ENCODE measurements around the gene ALOX5AP. TPM values are rescaled to one million over a fixed set of nuclear protein-coding genes. Genes with fewer than 3 reads are reported as not detected.

ALOX5AP gene
- total RNA-seq, 3 donors from 2014 or later, result 5.1 to 13.8 (median 11.8) TPM

DNA sequence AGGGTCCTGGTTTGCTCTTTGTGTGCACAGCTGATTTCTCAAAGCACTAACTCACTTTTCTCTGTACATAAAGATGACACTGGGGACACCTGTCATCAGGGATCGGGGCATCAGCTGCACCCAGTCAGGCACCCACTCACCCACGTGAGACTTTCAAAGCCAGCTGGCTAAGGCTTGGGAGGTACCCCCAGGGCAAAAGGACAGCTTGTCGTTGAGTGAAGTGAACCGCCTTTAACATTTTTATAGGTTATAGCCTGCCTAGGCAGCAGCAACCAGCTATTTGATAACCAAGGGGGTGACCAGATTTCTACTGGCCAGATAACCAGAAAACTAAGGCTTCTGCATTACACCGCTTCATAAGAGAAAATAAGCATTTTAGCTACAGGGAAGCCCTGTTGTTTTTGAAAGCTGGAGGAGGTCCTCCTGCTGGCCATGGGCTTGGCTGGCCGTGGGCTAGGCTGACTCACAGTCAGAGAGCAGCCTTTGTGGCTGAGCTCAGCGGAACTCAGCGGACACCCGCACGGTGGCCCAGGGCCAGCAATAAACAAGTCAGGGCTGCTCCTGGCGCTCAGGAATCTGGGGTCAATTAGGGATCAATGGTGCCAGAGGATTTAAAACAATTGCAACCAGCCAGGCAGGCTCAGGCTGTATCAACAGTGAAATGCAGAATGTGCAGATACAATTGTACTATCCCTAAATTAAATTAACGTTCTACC lies 57.1 kb downstream of the ALOX5AP start:
- peak; percentile 41 to 78 (median 63) for DNase-seq
- H3K4me3 ChIP-seq, result no peak overlapping the region
- H3K9me3 ChIP-seq, result no peaks in the 10 kb centered on the region
- H3K36me3 ChIP-seq (ENCODE audit: low read depth), result no peaks in the 10 kb centered on the region
- intact Hi-C loops (cut with DNase I, micrococcal nuclease), result no loop called here
- peak; percentile 83 for ATAC-seq
- no peaks in the 10 kb centered on the region for H3K4me1 ChIP-seq (ENCODE audit: low read depth)
- TF ChIP-seq, protein P1, sequence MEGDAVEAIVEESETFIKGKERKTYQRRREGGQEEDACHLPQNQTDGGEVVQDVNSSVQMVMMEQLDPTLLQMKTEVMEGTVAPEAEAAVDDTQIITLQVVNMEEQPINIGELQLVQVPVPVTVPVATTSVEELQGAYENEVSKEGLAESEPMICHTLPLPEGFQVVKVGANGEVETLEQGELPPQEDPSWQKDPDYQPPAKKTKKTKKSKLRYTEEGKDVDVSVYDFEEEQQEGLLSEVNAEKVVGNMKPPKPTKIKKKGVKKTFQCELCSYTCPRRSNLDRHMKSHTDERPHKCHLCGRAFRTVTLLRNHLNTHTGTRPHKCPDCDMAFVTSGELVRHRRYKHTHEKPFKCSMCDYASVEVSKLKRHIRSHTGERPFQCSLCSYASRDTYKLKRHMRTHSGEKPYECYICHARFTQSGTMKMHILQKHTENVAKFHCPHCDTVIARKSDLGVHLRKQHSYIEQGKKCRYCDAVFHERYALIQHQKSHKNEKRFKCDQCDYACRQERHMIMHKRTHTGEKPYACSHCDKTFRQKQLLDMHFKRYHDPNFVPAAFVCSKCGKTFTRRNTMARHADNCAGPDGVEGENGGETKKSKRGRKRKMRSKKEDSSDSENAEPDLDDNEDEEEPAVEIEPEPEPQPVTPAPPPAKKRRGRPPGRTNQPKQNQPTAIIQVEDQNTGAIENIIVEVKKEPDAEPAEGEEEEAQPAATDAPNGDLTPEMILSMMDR (IDR thresholded peaks at IDR 0.05), result no peak

DNA sequence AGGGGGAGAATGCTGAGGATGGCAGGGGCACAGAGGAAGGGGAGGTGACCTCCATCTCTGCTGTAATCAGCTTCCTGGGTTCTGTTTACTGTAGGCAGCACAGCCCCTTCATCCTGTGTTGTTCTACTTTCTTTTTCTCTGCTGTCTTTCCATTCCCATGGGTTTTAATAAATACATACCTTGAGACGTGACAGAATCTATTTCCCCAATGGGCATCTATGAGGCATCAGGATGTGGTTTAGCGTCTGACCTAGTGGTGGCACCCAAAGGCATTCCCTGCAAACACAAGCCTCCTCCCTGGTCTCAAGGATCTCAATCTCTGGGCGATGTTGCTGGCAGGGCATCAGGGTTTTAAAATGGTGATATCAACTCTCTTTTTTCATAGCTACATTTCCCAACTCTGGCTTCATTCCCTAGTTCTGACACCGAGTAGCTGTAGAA lies 60.8 kb downstream of the ALOX5AP start:
- H3K36me3 ChIP-seq (ENCODE audit: low read depth), result no peaks in the 10 kb centered on the region
- H3K4me1 ChIP-seq (ENCODE audit: low read depth), result no peaks in the 10 kb centered on the region
- H3K4me3 ChIP-seq, result no peak overlapping the region

DNA sequence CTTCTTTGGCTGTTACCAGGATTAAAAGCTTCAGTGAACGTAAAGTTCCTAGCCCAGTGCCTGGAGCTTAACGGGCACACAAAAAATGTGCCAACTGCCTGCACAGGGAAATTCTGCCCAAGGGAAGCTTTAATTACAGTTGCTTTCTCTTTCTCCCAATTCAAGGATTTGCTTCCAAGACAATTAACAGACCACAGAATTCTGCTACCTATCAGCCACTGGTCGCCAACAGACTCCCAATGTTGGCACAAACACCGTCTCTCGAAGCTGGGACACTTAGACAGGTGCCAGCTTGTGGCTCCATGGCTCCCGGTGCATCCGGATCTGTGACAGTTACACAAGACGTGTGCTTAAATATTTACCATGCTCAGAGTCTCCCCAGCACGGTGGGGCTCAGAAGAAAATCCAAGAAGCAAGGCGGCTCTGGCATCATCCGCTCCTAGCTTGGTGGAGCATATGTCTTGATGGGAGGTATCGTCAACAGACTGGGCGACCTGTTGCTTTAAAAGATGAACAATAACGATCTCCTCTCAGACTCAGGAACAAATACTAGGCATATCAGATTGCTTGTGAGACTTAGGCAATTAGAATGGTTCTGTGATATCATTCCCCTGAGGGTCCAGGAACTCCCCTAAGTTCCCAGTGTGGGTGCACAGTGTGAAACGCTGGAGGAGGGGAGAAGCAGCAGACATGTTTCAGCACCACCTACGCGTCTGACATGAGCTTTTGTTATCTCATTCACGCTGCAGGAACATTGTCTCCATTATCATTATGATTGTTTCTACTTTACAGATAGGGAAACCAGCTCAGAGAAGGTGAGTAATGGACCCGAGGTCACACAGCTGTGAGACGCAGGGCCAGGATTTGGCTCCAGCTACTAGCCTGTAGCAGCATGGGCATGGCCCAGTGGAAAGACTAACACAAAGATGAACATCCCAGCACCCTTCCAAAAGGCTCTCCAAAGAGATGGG lies 61.6 kb downstream of the ALOX5AP start:
- ATAC-seq, result peak; percentile 33
- Histone ChIP-seq H3K36me3 (ENCODE audit: low read depth) (no peaks in the 10 kb centered on the region), H3K4me1 (ENCODE audit: low read depth) (no peaks in the 10 kb centered on the region), H3K4me3 (no peak overlapping the region), H3K9me3 (no peaks in the 10 kb centered on the region)
- intact Hi-C loops (cut with DNase I, micrococcal nuclease), result no loop called here
- peak in 1 of 3 donors; percentile 48 for DNase-seq
- TF ChIP-seq, protein P1 (IDR thresholded peaks at IDR 0.05), result no peak

More for the DNA sequence above, 60.8 kb downstream of the ALOX5AP start:
- H3K9me3 ChIP-seq, result no peaks in the 10 kb centered on the region
- ATAC-seq, result peak; percentile 55
- intact Hi-C loops (cut with DNase I, micrococcal nuclease), result no loop called here
- TF ChIP-seq, protein P1 (IDR thresholded peaks at IDR 0.05), result no peak
- no peak for DNase-seq

DNA sequence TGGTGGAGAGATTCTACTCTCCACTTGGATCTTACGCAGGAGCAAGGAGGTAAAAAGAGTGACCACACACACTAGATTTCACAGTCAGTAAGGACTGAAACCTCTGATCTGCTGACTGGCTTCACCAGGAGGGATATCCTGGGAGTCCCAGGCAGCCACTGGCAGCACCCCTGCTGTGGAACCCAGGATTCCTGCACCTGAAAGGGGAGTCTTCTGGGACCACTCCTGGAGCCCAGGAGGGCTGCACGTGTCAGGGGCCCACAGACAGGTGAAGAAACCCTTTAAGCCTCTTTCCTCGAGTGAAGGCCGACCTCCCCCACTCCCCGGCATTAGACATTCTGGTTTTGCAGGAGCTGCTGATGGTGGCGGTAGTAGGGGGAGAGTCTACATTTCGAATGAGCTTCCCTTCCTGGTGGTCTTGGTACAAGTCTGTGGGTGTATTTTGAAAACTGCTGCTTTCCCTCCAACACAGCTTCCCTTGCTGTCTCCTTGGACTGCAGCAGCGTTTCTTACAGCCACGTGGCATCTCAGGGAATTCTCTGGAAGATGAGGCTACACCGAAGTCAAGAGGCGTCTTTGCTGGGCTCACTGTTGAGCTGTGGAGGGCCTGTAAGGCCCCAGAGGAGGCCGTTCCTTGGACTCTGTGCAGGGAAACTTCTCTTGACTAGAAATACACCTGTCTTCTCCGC lies 62.6 kb downstream of the ALOX5AP start:
- no peaks in the 10 kb centered on the region for H3K36me3 ChIP-seq (ENCODE audit: low read depth)
- DNase-seq, result no peak
- no peak overlapping the region for H3K4me3 ChIP-seq
- TF ChIP-seq, protein P1 (IDR thresholded peaks at IDR 0.05), result no peak
- ATAC-seq, result no peak
- no peaks in the 10 kb centered on the region for H3K9me3 ChIP-seq
- H3K4me1 ChIP-seq (ENCODE audit: low read depth), result peaks cover 2% of the 10 kb centered on the region
- intact Hi-C loops (cut with DNase I, micrococcal nuclease), result no loop called here

DNA sequence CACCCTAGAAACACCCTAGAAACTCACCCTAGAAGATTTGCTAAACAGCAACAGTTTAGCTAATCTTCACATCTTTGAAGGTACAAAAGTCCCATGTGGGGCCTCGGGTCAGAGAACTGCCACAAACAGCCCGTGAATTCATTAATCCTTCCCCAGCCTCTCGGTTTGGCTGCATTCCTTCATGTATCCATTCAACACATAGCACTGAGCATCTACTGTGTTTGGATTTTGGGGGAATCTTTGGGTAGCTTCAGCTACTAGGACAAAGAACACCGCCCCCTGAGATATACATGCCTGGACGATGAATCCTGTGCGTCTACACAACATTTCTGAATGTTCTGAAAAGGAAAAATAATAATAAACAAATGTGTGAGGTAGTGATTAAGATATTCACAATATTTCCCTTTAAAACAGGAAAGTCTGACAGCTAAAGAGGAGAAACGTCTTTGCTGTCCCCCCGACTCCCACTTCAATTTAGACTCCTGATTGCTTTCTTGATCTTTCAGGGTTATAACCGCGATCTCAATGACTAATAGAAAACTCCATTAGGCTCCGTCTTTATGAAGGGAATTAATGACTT lies 63.5 kb downstream of the ALOX5AP start:
- ATAC-seq, result no peak

More for the DNA sequence above, 63.5 kb downstream of the ALOX5AP start:
- no peak for DNase-seq
- no peak overlapping the region for H3K4me3 ChIP-seq
- H3K4me1 ChIP-seq (ENCODE audit: low read depth), result peaks cover 7% of the 10 kb centered on the region
- no peaks in the 10 kb centered on the region for H3K9me3 ChIP-seq
- H3K36me3 ChIP-seq (ENCODE audit: low read depth), result no peaks in the 10 kb centered on the region
- TF ChIP-seq, protein P1 (IDR thresholded peaks at IDR 0.05), result no peak
- intact Hi-C loops (cut with DNase I, micrococcal nuclease), result no loop called here
